H9 (cell line): ENCODE measurements around the gene TMEM92. TPM values are rescaled to one million over a fixed set of nuclear protein-coding genes. Genes with fewer than 3 reads are reported as not detected.

Experiments
- DNase-seq: peaks from one replicate; pipeline ENCODE4 v3.0.0-alpha.2; 2017
- H2AFZ ChIP-seq: one replicate; pipeline ENCODE4 v1.6.1; 2013; ENCODE audit warnings: mild to moderate bottlenecking, low read length, control low read depth, moderate library complexity
- H2AK5ac ChIP-seq: 2 replicates; pipeline ENCODE4 v1.6.1; 2013; ENCODE audit warnings: low read length, control low read depth, mixed read lengths; ENCODE audit not compliant: insufficient read length
- H2BK120ac ChIP-seq: one replicate; pipeline ENCODE4 v1.6.1; 2013; ENCODE audit warnings: low read depth, mild to moderate bottlenecking, low read length, control low read depth, inconsistent platforms; ENCODE audit not compliant: poor library complexity, severe bottlenecking
- H2BK12ac ChIP-seq: 2 replicates; pipeline ENCODE4 v1.6.1; 2013; ENCODE audit warnings: low read length, control low read depth, mixed read lengths, low read depth; ENCODE audit not compliant: insufficient read length
- H2BK15ac ChIP-seq: 2 replicates; pipeline ENCODE4 v1.6.1; 2013; ENCODE audit warnings: low read depth, low read length, control low read depth
- H2BK20ac ChIP-seq: one replicate; pipeline ENCODE4 v1.6.1; 2013; ENCODE audit warnings: low read depth, mild to moderate bottlenecking, low read length, control low read depth, inconsistent platforms; ENCODE audit not compliant: poor library complexity, severe bottlenecking
- H2BK5ac ChIP-seq: 2 replicates; pipeline ENCODE4 v1.6.1; 2013; ENCODE audit warnings: low read length, control low read depth, mixed read lengths; ENCODE audit not compliant: insufficient read length
- H3K14ac ChIP-seq: 2 replicates; pipeline ENCODE4 v1.6.1; 2013; ENCODE audit warnings: low read length, control low read depth; ENCODE audit not compliant: insufficient read depth
- H3K18ac ChIP-seq: 2 replicates; pipeline ENCODE4 v1.6.1; 2013; ENCODE audit warnings: low read depth, mild to moderate bottlenecking, mixed read lengths, low read length, control low read depth; ENCODE audit not compliant: insufficient read length
- H3K23ac ChIP-seq: 2 replicates; pipeline ENCODE4 v1.6.1; 2013; ENCODE audit warnings: low read length, control low read depth, mixed read lengths, low read depth; ENCODE audit not compliant: insufficient read length
- H3K23me2 ChIP-seq: 2 replicates; pipeline ENCODE4 v1.6.1; 2013; ENCODE audit warnings: low read depth, mild to moderate bottlenecking, mixed read lengths, low read length, control low read depth; ENCODE audit not compliant: insufficient read length, poor library complexity, severe bottlenecking
- H3K27ac ChIP-seq: 2 replicates; pipeline ENCODE4 v1.5.1; 2013; ENCODE audit warnings: low read length, control low read depth, mixed read lengths, low read depth; ENCODE audit not compliant: insufficient read length
- H3K27me3 ChIP-seq: 2 replicates; pipeline ENCODE4 v1.6.1; 2013; ENCODE audit warnings: low read length, control low read depth, inconsistent platforms; ENCODE audit not compliant: insufficient read depth
- H3K4ac ChIP-seq: 2 replicates; pipeline ENCODE4 v1.6.1; 2013; ENCODE audit warnings: low read depth, mild to moderate bottlenecking, control low read depth, inconsistent platforms, low read length, moderate library complexity
- H3K4me1 ChIP-seq: 2 replicates; pipeline ENCODE4 v1.6.1; 2013; ENCODE audit warnings: low read length, control low read depth, inconsistent platforms; ENCODE audit not compliant: insufficient read depth
- H3K4me2 ChIP-seq: 2 replicates; pipeline ENCODE4 v1.6.1; 2013; ENCODE audit warnings: low read length, control low read depth, mixed read lengths; ENCODE audit not compliant: insufficient read length, insufficient read depth
- H3K56ac ChIP-seq: 2 replicates; pipeline ENCODE4 v1.6.1; 2013; ENCODE audit warnings: low read depth, mild to moderate bottlenecking, mixed read lengths, low read length, control low read depth; ENCODE audit not compliant: insufficient read length
- H3K79me1 ChIP-seq: 2 replicates; pipeline ENCODE4 v1.6.1; 2013; ENCODE audit warnings: low read depth, mild to moderate bottlenecking, moderate library complexity, low read length, control low read depth, inconsistent platforms; ENCODE audit not compliant: insufficient read depth, poor library complexity, severe bottlenecking
- H3K79me2 ChIP-seq: 2 replicates; pipeline ENCODE4 v1.6.1; 2013; ENCODE audit warnings: low read length, control low read depth, inconsistent platforms; ENCODE audit not compliant: insufficient read depth
- H3K9ac ChIP-seq: 2 replicates; pipeline ENCODE4 v1.6.1; 2013; ENCODE audit warnings: low read length, control low read depth, mixed read lengths; ENCODE audit not compliant: insufficient read length; ENCODE audit errors: extremely low read depth
- H3K9me3 ChIP-seq: one replicate; pipeline ENCODE4 v1.6.1; 2013; ENCODE audit warnings: low read depth, low read length, inconsistent platforms; ENCODE audit not compliant: control insufficient read depth
- H3T11ph ChIP-seq: one replicate; pipeline ENCODE4 v1.6.1; 2013; ENCODE audit warnings: mild to moderate bottlenecking, low read length, control low read depth, inconsistent platforms
- H4K20me1 ChIP-seq: one replicate; pipeline ENCODE4 v1.6.1; 2013; ENCODE audit not compliant: control insufficient read depth, insufficient read length, insufficient read depth
- H4K5ac ChIP-seq: 2 replicates; pipeline ENCODE4 v1.6.1; 2013; ENCODE audit warnings: low read depth, mild to moderate bottlenecking, mixed read lengths, low read length, control low read depth; ENCODE audit not compliant: insufficient read length
- H4K8ac ChIP-seq: replicated peaks from 2 replicates; pipeline ENCODE4 v1.6.1; 2013; ENCODE audit warnings: low read length, control low read depth, mixed read lengths, low read depth; ENCODE audit not compliant: insufficient read length
- H4K91ac ChIP-seq: 2 replicates; pipeline ENCODE4 v1.6.1; 2013; ENCODE audit warnings: low read depth, mild to moderate bottlenecking, moderate library complexity, mixed read lengths, low read length, control low read depth; ENCODE audit not compliant: insufficient read length
- H3K27ac Mint-ChIP-seq, 3 experiments: 2 replicates in 2 of 3; 3 replicates in 1 of 3; pipeline ENCODE4 v1.8.0; 2020 to 2021; ENCODE audit warnings: mixed read lengths in 3 of 3, mild to moderate bottlenecking in 1 of 3, moderate library complexity in 1 of 3
- H3K27me3 Mint-ChIP-seq: 2 replicates; pipeline ENCODE4 v1.8.0; 2021; ENCODE audit warnings: low read depth, mild to moderate bottlenecking, moderate library complexity, mixed read lengths
- H3K36me3 Mint-ChIP-seq, 3 experiments: 2 replicates in 2 of 3; 3 replicates in 1 of 3; pipeline ENCODE4 v1.8.0; 2020 to 2021; ENCODE audit warnings: low read depth in 3 of 3, mixed read lengths in 3 of 3; ENCODE audit not compliant: insufficient read depth in 1 of 3
- H3K4me1 Mint-ChIP-seq, 2 experiments: 2 replicates each; pipeline ENCODE4 v1.8.0; 2020; ENCODE audit warnings: mixed read lengths in 2 of 2
- H3K4me3 Mint-ChIP-seq, 2 experiments: 2 replicates in 1 of 2; 3 replicates in 1 of 2; pipeline ENCODE4 v1.8.0; 2020 to 2021; ENCODE audit warnings: mild to moderate bottlenecking in 2 of 2, mixed read lengths in 2 of 2, moderate library complexity in 1 of 2
- H3K9me3 Mint-ChIP-seq, 2 experiments: 2 replicates in 1 of 2; 3 replicates in 1 of 2; pipeline ENCODE4 v1.8.0; 2020; ENCODE audit warnings: mild to moderate bottlenecking in 2 of 2, mixed read lengths in 2 of 2, moderate library complexity in 1 of 2
- CTCF ChIP-seq: fragments of 200-600 bp; sonication (generic); conservative IDR thresholded peaks from 3 replicates; pipeline ENCODE4 v1.8.0; 2021; ENCODE audit warnings: antibody characterized with exemption, mild to moderate bottlenecking
- WGBS: extraction: QIAGEN DNeasy Blood & Tissue Kit; methylation state at CpG from one replicate; pipeline ENCODE4 v1.1.7; 2013; ENCODE audit warnings: missing lambda C conversion rate, low lambda C conversion rate, mixed read lengths; ENCODE audit not compliant: insufficient read length; ENCODE audit errors: extremely low coverage; 5-methylcytosine and 5-hydroxymethylcytosine counted together
- total RNA-seq: library from RNA; stranded (reverse); gene quantifications from 2 replicates; pipeline ENCODE4 v1.2.1, GENCODE V29; 2021

Gene TMEM92
- total RNA-seq, 1 experiment from 2014 or later = 10.9 TPM

- Histone ChIP-seq H4K91ac (no peak overlapping the region), H2AK5ac (no peak overlapping the region), H3K18ac (no peak overlapping the region), H3K4me2 (no peak overlapping the region), H3K23ac (no peak overlapping the region), H3T11ph (no peak overlapping the region), H3K14ac (no peak overlapping the region), H2BK20ac (no peak overlapping the region), H2AFZ (no peak overlapping the region), H4K20me1 (no peaks in the 10 kb centered on the region), H2BK5ac (no peak overlapping the region), H3K9ac (no peak overlapping the region), H3K4me1 (peaks cover 8% of the 10 kb centered on the region), H4K8ac (no peak overlapping the region), H4K5ac (no peak overlapping the region), H3K56ac (no peak overlapping the region), H3K27me3 (no peaks in the 10 kb centered on the region), H3K79me1 (no peaks in the 10 kb centered on the region), H3K79me2 (no peaks in the 10 kb centered on the region), H3K9me3 (no peaks in the 10 kb centered on the region), H2BK15ac (no peak overlapping the region), H2BK120ac (no peak overlapping the region), H2BK12ac (no peak overlapping the region), H3K27ac (no peak overlapping the region), H3K23me2 (no peaks in the 10 kb centered on the region), H3K4ac (no peak overlapping the region)
- peaks cover 44 to 47% of the 10 kb centered on the region in 2 experiments for H3K4me1 Mint-ChIP-seq
- no peak for DNase-seq
- peaks cover 0 to 10% (median 0%) of the 10 kb centered on the region in 3 experiments; a peak in 3 of 7 replicates for H3K36me3 Mint-ChIP-seq
- no peak overlapping the region for H3K27ac Mint-ChIP-seq
- peaks cover 0 to 10% of the 10 kb centered on the region in 2 experiments; a peak in 1 of 5 replicates for H3K9me3 Mint-ChIP-seq
- no CpG with 5 or more reads among the region's 4 CpGs for WGBS
- H3K27me3 Mint-ChIP-seq = peaks cover 6% of the 10 kb centered on the region
- no peak for TF ChIP-seq CTCF
- H3K4me3 Mint-ChIP-seq = no peak overlapping the region
These were observed 34.4 kb downstream of the TMEM92 start for GRCh38 chr17:50308666-50309065.
